GM12878 (cell line): Measurements from ENCODE around the gene SPTBN1. TPM values are rescaled to one million over a fixed set of nuclear protein-coding genes. Genes with fewer than 3 reads are reported as not detected.
A peak's percentile ranks its signal among the peaks of the same experiment; 100 is the strongest.

ENCODE experiments used
- ASH2L ChIP-seq: fragments of 300-600, 200-600 bp; sonication (generic); IDR thresholded peaks from 2 replicates; pipeline ENCODE4 v1.6.1; 2017; ENCODE audit warnings: low read depth, mild to moderate bottlenecking, borderline replicate concordance
- ATF3 ChIP-seq: IDR thresholded peaks from 2 replicates; pipeline ENCODE4 v1.6.1; 2011; ENCODE audit warnings: low read depth, mild to moderate bottlenecking, low read length, moderate library complexity, borderline replicate concordance; ENCODE audit errors: extremely low read depth
- CEBPB ChIP-seq, 2 experiments: fragments of 150-350 bp in 1 of 2; IDR thresholded peaks; 2 replicates each; pipeline ENCODE4 v1.6.1; 2012 to 2014; ENCODE audit warnings: low read depth in 2 of 2, low read length in 2 of 2, borderline replicate concordance in 1 of 2, inconsistent platforms in 1 of 2
- EZH2 ChIP-seq: IDR thresholded peaks from 2 replicates; pipeline ENCODE4 v1.6.1; 2012; ENCODE audit warnings: low read depth, mild to moderate bottlenecking, control low read depth, inconsistent platforms, low read length, borderline replicate concordance; ENCODE audit not compliant: control insufficient read depth
- IRF4 ChIP-seq: IDR thresholded peaks from 2 replicates; pipeline ENCODE4 v1.6.1; 2011; ENCODE audit warnings: low read depth, low read length
- JUND ChIP-seq: IDR thresholded peaks from 2 replicates; pipeline ENCODE4 v1.6.1; 2012; ENCODE audit warnings: low read depth, mild to moderate bottlenecking, low read length, improper control_type of control experiment, moderate library complexity
- NFYB ChIP-seq: IDR thresholded peaks from 2 replicates; pipeline ENCODE4 v1.6.1; 2011; ENCODE audit warnings: low read depth, mild to moderate bottlenecking, low read length, improper control_type of control experiment, moderate library complexity; ENCODE audit not compliant: insufficient read depth
- PKNOX1 ChIP-seq: fragments of 450-650 bp; IDR thresholded peaks from 2 replicates; pipeline ENCODE4 v1.6.1; 2016; ENCODE audit warnings: mild to moderate bottlenecking
- POLR2A ChIP-seq: IDR thresholded peaks from 2 replicates; pipeline ENCODE4 v1.6.1; 2011; ENCODE audit warnings: low read depth, mild to moderate bottlenecking, low read length
- POLR2AphosphoS2 ChIP-seq: IDR thresholded peaks from 2 replicates; pipeline ENCODE4 v1.6.1; 2011; ENCODE audit warnings: low read depth, mild to moderate bottlenecking, low read length, improper control_type of control experiment, moderate library complexity
- RCOR1 ChIP-seq: conservative IDR thresholded peaks from 2 replicates; pipeline ENCODE4 v1.6.1; 2012; ENCODE audit warnings: low read depth, low read length, improper control_type of control experiment
- RUNX3 ChIP-seq: IDR thresholded peaks from 2 replicates; pipeline ENCODE4 v1.6.1; 2012; ENCODE audit warnings: low read length, inconsistent platforms
- SIN3A ChIP-seq: IDR thresholded peaks from 2 replicates; pipeline ENCODE4 v1.6.1; 2012; ENCODE audit warnings: low read depth, low read length, improper control_type of control experiment
- ZNF384 ChIP-seq: IDR thresholded peaks from 2 replicates; pipeline ENCODE4 v1.6.1; 2012; ENCODE audit warnings: low read depth, mild to moderate bottlenecking, low read length, improper control_type of control experiment, borderline replicate concordance
- ZNF687 ChIP-seq: fragments of 450-650 bp; IDR thresholded peaks from 2 replicates; pipeline ENCODE4 v1.6.1; 2017; ENCODE audit warnings: mild to moderate bottlenecking, moderate library complexity
- polyA plus RNA-seq, 11 experiments: library from polyadenylated mRNA; depleted of rRNA in 4 of 11; unstranded in 6 of 11; stranded (reverse) in 5 of 11; fragments of >200 nt; fragmentation: Nextera tagmentation in 4 of 11; fragmentation: Illumina TruSeq in 1 of 11; extraction: Ambion mirVana in 4 of 11; extraction: Trizol in 1 of 11; gene quantifications; 1 replicate in 1 of 11; 2 replicates in 10 of 11; pipeline versions ENCODE4 v1.2.1 to v1.2.3, GENCODE V29; 2011 to 2016; ENCODE audit warnings: inconsistent platforms in 2 of 11, missing spikeins in 2 of 11, low read depth in 1 of 11
- total RNA-seq, 4 experiments: library from RNA; depleted of rRNA in 3 of 4; stranded (reverse); fragments of >200 nt in 3 of 4; fragmentation: Illumina TruSeq in 1 of 4; extraction: Trizol in 1 of 4; gene quantifications; 2 replicates each; pipeline versions ENCODE4 v1.2.1 to v1.2.3, GENCODE V29; 2013 to 2021
- TF ChIP-seq, protein P1 (sequence below): fragments of 450-650 bp; conservative IDR thresholded peaks from 2 replicates; pipeline ENCODE4 v1.6.1; 2017; ENCODE audit warnings: mild to moderate bottlenecking, moderate library complexity
- TF ChIP-seq, protein P2 (sequence below): fragments of 450-650 bp; IDR thresholded peaks from 2 replicates; pipeline ENCODE4 v1.6.1; 2014; ENCODE audit warnings: mild to moderate bottlenecking
- TF ChIP-seq, protein P3 (sequence below): fragments of 450-650 bp; IDR thresholded peaks from 2 replicates; pipeline ENCODE4 v1.6.1; 2016; ENCODE audit warnings: mild to moderate bottlenecking

SPTBN1 gene
- total and polyA plus RNA-seq, 10 of the 15 experiments (the other 5 are each of a cell fraction or from before 2014, with no cell fraction given) = 20.6 to 154 (median 76.7) TPM

DNA sequence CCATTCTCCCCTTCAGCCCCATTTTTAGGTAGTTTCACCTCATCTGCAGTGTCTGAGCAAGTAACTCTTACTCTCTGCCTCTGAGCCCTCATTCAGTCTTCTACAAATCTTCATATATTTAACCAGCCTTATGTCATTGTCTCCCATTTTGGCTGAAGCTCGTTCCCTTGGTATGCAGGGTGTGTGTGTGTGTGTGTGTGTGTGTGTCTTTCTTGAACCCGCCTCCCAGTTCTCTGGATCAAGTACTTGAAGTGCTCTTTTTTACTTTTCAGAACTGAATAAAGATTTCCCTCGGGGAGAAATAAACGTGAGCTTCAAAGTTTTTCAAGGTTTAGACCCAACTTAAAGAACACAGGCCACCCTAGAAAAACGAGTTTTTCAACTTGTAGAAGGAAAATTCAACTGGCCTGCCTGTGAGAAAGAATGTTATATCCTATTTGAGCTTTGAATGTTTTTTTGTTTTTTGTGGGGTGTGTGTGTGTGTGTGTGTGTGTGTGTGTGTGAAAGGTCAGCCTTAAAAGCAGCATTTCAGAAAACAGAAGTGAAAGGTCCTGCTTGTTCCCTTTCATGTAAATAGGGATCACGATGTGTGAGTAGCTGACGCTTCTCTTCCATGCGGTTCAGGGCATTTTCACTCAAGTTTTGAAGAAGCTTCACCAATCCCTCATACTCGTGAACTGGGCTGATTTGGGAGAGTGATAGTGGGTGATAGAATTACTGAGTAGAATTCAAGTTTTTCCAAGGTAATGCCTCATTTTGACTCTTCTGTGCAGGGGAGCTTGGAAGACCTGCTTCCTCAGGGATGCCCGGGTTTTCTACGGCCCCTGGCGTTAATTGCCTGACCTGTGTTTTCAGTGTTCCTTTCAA lies 216.7 kb downstream of the SPTBN1 start (continued):
- no peak for TF ChIP-seq NFYB
- TF ChIP-seq ASH2L = no peak
- TF ChIP-seq, protein P1, sequence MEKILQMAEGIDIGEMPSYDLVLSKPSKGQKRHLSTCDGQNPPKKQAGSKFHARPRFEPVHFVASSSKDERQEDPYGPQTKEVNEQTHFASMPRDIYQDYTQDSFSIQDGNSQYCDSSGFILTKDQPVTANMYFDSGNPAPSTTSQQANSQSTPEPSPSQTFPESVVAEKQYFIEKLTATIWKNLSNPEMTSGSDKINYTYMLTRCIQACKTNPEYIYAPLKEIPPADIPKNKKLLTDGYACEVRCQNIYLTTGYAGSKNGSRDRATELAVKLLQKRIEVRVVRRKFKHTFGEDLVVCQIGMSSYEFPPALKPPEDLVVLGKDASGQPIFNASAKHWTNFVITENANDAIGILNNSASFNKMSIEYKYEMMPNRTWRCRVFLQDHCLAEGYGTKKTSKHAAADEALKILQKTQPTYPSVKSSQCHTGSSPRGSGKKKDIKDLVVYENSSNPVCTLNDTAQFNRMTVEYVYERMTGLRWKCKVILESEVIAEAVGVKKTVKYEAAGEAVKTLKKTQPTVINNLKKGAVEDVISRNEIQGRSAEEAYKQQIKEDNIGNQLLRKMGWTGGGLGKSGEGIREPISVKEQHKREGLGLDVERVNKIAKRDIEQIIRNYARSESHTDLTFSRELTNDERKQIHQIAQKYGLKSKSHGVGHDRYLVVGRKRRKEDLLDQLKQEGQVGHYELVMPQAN = 0 out of 2 replicates have a peak, but pooled peaks have one; percentile 55
- 0 out of 2 replicates have a peak, but pooled peaks have one; percentile 45 for TF ChIP-seq POLR2AphosphoS2
- TF ChIP-seq JUND = no peak
- no peak for TF ChIP-seq EZH2
- TF ChIP-seq SIN3A = no peak
- TF ChIP-seq ATF3 = no peak
- TF ChIP-seq, protein P2, sequence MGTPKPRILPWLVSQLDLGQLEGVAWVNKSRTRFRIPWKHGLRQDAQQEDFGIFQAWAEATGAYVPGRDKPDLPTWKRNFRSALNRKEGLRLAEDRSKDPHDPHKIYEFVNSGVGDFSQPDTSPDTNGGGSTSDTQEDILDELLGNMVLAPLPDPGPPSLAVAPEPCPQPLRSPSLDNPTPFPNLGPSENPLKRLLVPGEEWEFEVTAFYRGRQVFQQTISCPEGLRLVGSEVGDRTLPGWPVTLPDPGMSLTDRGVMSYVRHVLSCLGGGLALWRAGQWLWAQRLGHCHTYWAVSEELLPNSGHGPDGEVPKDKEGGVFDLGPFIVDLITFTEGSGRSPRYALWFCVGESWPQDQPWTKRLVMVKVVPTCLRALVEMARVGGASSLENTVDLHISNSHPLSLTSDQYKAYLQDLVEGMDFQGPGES = no peak
- 0 out of 2 replicates have a peak, but pooled peaks have one; percentile 63 for TF ChIP-seq RCOR1
- peak; percentile 84 for TF ChIP-seq ZNF384
- peak; percentile 85 for TF ChIP-seq IRF4
- TF ChIP-seq RUNX3 = peak; percentile 75
- TF ChIP-seq PKNOX1 = no peak
- TF ChIP-seq CEBPB (IDR thresholded peaks at IDR 0.05; ENCODE audit: borderline replicate concordance in 1 of 2, low read depth in 2 of 2, low read length in 2 of 2) = no peak
- no peak for TF ChIP-seq POLR2A
- TF ChIP-seq ZNF687 = peak; percentile 62; the same call in 1 of the 2 replicates
- TF ChIP-seq, protein P3, sequence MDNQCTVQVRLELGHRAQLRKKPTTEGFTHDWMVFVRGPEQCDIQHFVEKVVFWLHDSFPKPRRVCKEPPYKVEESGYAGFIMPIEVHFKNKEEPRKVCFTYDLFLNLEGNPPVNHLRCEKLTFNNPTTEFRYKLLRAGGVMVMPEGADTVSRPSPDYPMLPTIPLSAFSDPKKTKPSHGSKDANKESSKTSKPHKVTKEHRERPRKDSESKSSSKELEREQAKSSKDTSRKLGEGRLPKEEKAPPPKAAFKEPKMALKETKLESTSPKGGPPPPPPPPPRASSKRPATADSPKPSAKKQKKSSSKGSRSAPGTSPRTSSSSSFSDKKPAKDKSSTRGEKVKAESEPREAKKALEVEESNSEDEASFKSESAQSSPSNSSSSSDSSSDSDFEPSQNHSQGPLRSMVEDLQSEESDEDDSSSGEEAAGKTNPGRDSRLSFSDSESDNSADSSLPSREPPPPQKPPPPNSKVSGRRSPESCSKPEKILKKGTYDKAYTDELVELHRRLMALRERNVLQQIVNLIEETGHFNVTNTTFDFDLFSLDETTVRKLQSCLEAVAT = peak; percentile 82
